NCI-H82 treated with DMSO at 0.1 percent for 48 hours (cell line): ENCODE measurements around the gene STN1.

ENCODE experiments used
- DNase-seq: peaks from one replicate; lab custom pipeline; 2025; ENCODE audit not compliant: unreplicated experiment; lab: John Stamatoyannopoulos, UW

STN1 gene

GRCh38 chr10:103918053-103918846, at the start of gene STN1:
Gene STN1, minus strand, starts transcription at chr10:103918184. Its CDS starts 590 bp downstream, at chr10:103917594.
- DNase-seq = peak; percentile 92

- DNase-seq = peak; percentile 21
Observed at GRCh38 chr10:103967448-103968071, 49.6 kb upstream of the STN1 start.

GRCh38 chr10:103966671-103967447, 48.9 kb upstream of the STN1 start, which contains the start of gene SLK:
Gene SLK, plus strand, starts transcription at chr10:103967140. Its CDS starts 606 bp downstream, at chr10:103967746.
- DNase-seq = peak; percentile 30

- DNase-seq = no peak
Observed at GRCh38 chr10:103960103-103960502, 42.1 kb upstream of the STN1 start.

- no peak for DNase-seq
Observed at GRCh38 chr10:103958996-103959395, 41.0 kb upstream of the STN1 start.

GRCh38 chr10:103954543-103954942, 36.6 kb upstream of the STN1 start:
- no peak for DNase-seq

GRCh38 chr10:103951942-103952341, 34.0 kb upstream of the STN1 start:
- no peak for DNase-seq

- no peak for DNase-seq
Observed at GRCh38 chr10:103951183-103951582, 33.2 kb upstream of the STN1 start.

- DNase-seq = no peak
Observed at GRCh38 chr10:103949728-103950127, 31.7 kb upstream of the STN1 start.

GRCh38 chr10:103947799-103948516, 30.0 kb upstream of the STN1 start:
- no peak for DNase-seq

GRCh38 chr10:103942866-103943265, 24.9 kb upstream of the STN1 start:
- no peak for DNase-seq

- DNase-seq = no peak
Observed at GRCh38 chr10:103941801-103942200, 23.8 kb upstream of the STN1 start.

- DNase-seq = no peak
Observed at GRCh38 chr10:103939522-103939921, 21.5 kb upstream of the STN1 start.

- no peak for DNase-seq
Observed at GRCh38 chr10:103936022-103936421, 18.0 kb upstream of the STN1 start.

GRCh38 chr10:103934308-103934707, 16.3 kb upstream of the STN1 start:
- no peak for DNase-seq

GRCh38 chr10:103933557-103934121, 15.7 kb upstream of the STN1 start:
- no peak for DNase-seq

GRCh38 chr10:103932971-103933370, 15.0 kb upstream of the STN1 start:
- DNase-seq = peak; percentile 16

- no peak for DNase-seq
Observed at GRCh38 chr10:103932271-103932670, 14.3 kb upstream of the STN1 start.

- DNase-seq = no peak
Observed at GRCh38 chr10:103931603-103932002, 13.6 kb upstream of the STN1 start.

GRCh38 chr10:103930881-103931280, 12.9 kb upstream of the STN1 start:
- no peak for DNase-seq

GRCh38 chr10:103930449-103930848, 12.5 kb upstream of the STN1 start:
- peak; percentile 68 for DNase-seq
